PFSK-1 (cell line): ENCODE data around the gene MBTD1.

ENCODE experiments used
- FOXP2 ChIP-seq: optimal IDR thresholded peaks from 2 replicates; pipeline ENCODE3; 2011; ENCODE audit warnings: borderline replicate concordance, control low read depth, inconsistent platforms; ENCODE audit not compliant: insufficient read depth; ENCODE audit errors: extremely low read length, extremely low read depth
- POLR2AphosphoS5 ChIP-seq: IDR thresholded peaks from 2 replicates; pipeline ENCODE4 v1.6.1; 2012; ENCODE audit warnings: low read depth, mild to moderate bottlenecking, control low read depth, low read length, moderate library complexity
- SIN3A ChIP-seq: IDR thresholded peaks from 2 replicates; pipeline ENCODE4 v1.6.1; 2012; ENCODE audit warnings: mild to moderate bottlenecking, low read length, moderate library complexity, borderline replicate concordance; ENCODE audit not compliant: insufficient read depth
- TAF1 ChIP-seq: IDR thresholded peaks from 2 replicates; pipeline ENCODE4 v1.6.1; 2012; ENCODE audit warnings: low read length, control low read depth, borderline replicate concordance; ENCODE audit not compliant: insufficient read depth
- TF ChIP-seq, protein P1 (sequence below), 2 experiments: IDR thresholded peaks; 2 replicates each; pipeline versions ENCODE4 v1.6.1 to v1.8.0; 2011 to 2012; ENCODE audit warnings: low read depth in 2 of 2, low read length in 2 of 2, control low read depth in 1 of 2, inconsistent platforms in 1 of 2, mild to moderate bottlenecking in 1 of 2, moderate library complexity in 1 of 2; ENCODE audit not compliant: insufficient read depth in 1 of 2

Gene MBTD1

DNA sequence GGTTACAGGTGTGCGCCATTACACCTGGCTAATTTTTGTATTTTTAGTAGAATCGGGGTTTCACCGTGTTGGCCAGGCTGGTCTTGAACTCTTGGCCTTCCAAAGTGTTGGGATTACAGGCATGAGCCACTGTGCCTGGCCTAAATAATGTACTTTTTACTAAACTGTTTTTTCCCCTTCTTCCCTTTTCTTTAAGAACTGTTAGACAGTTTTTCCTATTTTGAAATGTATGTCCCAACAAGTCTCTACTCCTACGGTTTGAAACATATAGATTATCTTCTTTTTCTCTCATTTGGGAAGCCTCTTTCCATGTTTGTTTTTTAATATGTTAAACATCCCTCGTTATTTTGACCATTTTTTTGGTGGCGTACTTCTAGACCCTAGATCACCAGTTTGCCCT lies 10.1 kb upstream of the MBTD1 start:
- TF ChIP-seq TAF1 (no peak), FOXP2 (no peak), SIN3A (no peak), POLR2AphosphoS5 (no peak)
- TF ChIP-seq, protein P1, sequence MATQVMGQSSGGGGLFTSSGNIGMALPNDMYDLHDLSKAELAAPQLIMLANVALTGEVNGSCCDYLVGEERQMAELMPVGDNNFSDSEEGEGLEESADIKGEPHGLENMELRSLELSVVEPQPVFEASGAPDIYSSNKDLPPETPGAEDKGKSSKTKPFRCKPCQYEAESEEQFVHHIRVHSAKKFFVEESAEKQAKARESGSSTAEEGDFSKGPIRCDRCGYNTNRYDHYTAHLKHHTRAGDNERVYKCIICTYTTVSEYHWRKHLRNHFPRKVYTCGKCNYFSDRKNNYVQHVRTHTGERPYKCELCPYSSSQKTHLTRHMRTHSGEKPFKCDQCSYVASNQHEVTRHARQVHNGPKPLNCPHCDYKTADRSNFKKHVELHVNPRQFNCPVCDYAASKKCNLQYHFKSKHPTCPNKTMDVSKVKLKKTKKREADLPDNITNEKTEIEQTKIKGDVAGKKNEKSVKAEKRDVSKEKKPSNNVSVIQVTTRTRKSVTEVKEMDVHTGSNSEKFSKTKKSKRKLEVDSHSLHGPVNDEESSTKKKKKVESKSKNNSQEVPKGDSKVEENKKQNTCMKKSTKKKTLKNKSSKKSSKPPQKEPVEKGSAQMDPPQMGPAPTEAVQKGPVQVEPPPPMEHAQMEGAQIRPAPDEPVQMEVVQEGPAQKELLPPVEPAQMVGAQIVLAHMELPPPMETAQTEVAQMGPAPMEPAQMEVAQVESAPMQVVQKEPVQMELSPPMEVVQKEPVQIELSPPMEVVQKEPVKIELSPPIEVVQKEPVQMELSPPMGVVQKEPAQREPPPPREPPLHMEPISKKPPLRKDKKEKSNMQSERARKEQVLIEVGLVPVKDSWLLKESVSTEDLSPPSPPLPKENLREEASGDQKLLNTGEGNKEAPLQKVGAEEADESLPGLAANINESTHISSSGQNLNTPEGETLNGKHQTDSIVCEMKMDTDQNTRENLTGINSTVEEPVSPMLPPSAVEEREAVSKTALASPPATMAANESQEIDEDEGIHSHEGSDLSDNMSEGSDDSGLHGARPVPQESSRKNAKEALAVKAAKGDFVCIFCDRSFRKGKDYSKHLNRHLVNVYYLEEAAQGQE (IDR thresholded peaks at IDR 0.05; ENCODE audit: insufficient read depth in 1 of 2, low read depth in 2 of 2, low read length in 2 of 2), result no peak

DNA sequence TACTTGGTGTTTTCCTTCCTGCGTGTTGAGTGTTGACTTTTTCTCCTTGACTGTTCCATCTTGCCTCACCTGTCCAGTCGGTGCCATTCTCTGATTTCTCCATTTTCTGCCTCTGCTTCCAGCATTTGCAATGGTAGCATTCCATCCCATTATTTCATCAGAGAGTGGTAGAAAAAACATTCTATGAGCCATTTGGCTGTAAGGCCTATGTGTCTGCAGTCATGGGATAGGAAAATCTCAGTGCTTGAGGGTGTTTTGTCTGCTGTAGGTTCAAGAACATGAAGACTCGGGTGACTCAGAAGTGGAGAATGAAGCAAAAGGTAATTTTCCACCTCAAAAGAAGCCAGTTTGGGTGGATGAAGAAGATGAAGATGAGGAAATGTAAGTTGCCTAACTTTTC lies 3.2 kb upstream of the MBTD1 start:
- TF ChIP-seq, protein P1 (IDR thresholded peaks at IDR 0.05; ENCODE audit: insufficient read depth in 1 of 2, low read depth in 2 of 2, low read length in 2 of 2), result no peak
- TF ChIP-seq TAF1 (no peak), FOXP2 (no peak), POLR2AphosphoS5 (no peak), SIN3A (no peak)

DNA sequence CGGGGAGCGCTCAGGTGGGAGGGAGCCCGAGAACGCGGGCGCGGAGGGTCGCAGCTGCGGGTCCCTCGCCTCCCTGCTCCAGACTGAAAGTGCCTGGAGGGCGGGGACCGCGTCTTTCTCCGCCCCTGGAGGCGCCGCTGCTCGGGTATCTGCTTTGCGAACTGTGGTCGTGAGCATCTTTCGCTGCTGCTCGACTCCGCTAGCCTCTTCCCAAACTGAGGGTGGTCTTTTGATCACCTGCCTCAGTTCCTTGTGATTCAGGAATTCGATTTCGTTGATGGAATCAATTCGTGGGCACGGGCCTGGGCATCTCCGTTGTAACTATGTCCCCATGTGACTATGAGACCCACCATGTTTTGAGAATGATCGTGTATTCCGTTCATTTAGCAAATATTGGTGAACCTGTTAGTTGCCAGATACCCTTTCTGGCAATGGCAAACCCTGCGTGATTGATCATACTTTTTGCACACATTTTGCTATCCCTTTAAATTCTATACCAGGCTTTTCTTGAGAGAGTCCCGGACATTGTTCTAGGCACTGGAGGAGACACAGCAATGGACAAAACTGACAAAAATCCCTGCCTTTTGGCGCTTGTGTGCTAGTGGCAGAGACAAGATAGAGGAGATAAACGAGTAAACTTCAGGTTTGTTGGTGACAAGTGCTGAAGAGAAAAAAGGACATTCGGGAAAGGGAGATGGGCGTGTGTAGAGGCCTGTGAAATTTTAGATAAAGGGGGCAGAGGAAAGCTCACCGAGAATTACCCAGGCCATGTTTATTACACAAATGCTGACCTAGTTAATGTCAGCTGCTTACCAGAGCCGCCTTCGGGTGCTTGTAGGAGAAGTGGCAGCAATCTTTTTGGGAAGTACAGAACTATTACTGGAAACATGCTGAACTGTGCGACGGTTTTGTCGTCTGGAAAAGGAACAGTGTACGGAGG lies 1.4 kb upstream of the MBTD1 start:
- TF ChIP-seq SIN3A, result peak; percentile 23; the same call in 1 of the 2 replicates
- no peak for TF ChIP-seq TAF1

DNA sequence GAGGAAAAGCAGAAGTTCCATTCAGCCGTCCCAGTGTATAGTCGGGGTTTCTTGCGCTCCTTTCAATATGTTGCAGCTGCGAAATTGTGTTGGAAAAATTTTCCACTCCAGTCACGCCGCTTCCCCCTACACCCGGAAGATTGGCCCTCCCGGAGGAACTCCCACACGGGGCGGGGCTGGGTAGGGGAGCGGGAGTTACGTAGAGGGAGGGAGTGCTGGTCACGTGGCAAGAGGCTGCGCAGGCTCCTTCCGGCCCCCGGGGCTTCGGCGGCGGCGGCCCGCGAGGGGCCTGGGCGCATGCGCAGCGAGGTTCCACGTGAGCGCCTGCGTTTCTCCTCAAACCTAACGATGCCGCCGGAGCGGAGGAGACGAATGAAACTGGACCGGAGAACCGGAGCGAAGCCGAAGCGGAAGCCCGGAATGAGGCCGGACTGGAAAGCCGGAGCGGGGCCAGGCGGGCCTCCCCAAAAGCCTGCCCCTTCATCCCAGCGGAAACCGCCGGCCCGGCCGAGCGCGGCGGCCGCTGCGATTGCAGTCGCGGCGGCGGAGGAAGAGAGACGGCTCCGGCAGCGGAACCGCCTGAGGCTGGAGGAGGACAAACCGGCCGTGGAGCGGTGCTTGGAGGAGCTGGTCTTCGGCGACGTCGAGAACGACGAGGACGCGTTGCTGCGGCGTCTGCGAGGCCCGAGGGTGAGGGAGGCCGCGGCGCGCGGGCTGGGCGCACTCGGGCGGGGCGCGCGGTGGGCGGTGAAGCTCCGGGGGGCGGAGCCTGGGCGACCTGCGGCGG lies 581 bp upstream of the MBTD1 start, which contains the start of gene UTP18:
Gene UTP18, plus strand, starts transcription at position 310 of the 787 bp plus-strand sequence. Its CDS starts 39 bp downstream, at position 349.
- peak; percentile 62 for TF ChIP-seq POLR2AphosphoS5
- peak; percentile 60 for TF ChIP-seq TAF1
- TF ChIP-seq FOXP2, result peak; percentile 22
- TF ChIP-seq SIN3A, result peak; percentile 81; the same call in 1 of the 2 replicates
- TF ChIP-seq, protein P1 (IDR thresholded peaks at IDR 0.05; ENCODE audit: insufficient read depth in 1 of 2, low read depth in 2 of 2, low read length in 2 of 2), result 0 out of 4 replicates have a peak, but pooled peaks of 1 of the 2 experiments have one; percentile 5
